ENCODE measurements around the gene CDC42. TPM values are rescaled to one million over a fixed set of nuclear protein-coding genes. Genes with fewer than 3 reads are reported as not detected.

Gene CDC42
- total and polyA plus RNA-seq, 2 of the 13 experiments (the other 11 are each of a cell fraction or from before 2014, with no cell fraction given): 138 to 237 TPM

- TF ChIP-seq ZNF891 (CRISPR knock-in tag; IDR thresholded peaks at IDR 0.05): 0 out of 2 replicates have a peak, but pooled peaks have one; percentile 31
- no peak for TF ChIP-seq ZNF841 (CRISPR knock-in tag; IDR thresholded peaks at IDR 0.05; ENCODE audit: borderline replicate concordance)
- TF ChIP-seq ZMYM2 (CRISPR knock-in tag; IDR thresholded peaks at IDR 0.05): no peak
- TF ChIP-seq ZNF619 (CRISPR knock-in tag; IDR thresholded peaks at IDR 0.05): no peak
- TF ChIP-seq, protein P1, sequence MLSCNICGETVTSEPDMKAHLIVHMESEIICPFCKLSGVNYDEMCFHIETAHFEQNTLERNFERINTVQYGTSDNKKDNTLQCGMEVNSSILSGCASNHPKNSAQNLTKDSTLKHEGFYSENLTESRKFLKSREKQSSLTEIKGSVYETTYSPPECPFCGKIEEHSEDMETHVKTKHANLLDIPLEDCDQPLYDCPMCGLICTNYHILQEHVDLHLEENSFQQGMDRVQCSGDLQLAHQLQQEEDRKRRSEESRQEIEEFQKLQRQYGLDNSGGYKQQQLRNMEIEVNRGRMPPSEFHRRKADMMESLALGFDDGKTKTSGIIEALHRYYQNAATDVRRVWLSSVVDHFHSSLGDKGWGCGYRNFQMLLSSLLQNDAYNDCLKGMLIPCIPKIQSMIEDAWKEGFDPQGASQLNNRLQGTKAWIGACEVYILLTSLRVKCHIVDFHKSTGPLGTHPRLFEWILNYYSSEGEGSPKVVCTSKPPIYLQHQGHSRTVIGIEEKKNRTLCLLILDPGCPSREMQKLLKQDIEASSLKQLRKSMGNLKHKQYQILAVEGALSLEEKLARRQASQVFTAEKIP (CRISPR knock-in tag; IDR thresholded peaks at IDR 0.05; ENCODE audit: borderline replicate concordance): no peak
- peak; percentile 69 for TF ChIP-seq FOSL2 (CRISPR knock-in tag; IDR thresholded peaks at IDR 0.05)
- no peak for TF ChIP-seq ZNF3 (CRISPR knock-in tag; IDR thresholded peaks at IDR 0.05)
- TF ChIP-seq ZSCAN12 (CRISPR knock-in tag; IDR thresholded peaks at IDR 0.05): no peak
- TF ChIP-seq CSRNP2 (CRISPR knock-in tag; conservative IDR thresholded peaks at IDR 0.05; ENCODE audit: low read depth): no peak
- no peak for TF ChIP-seq NFATC3 (CRISPR knock-in tag; IDR thresholded peaks at IDR 0.05)
- peak; percentile 81 for TF ChIP-seq MXD1 (CRISPR knock-in tag; IDR thresholded peaks at IDR 0.05)
- no peak for TF ChIP-seq NFE2L2 (IDR thresholded peaks at IDR 0.05; ENCODE audit: low read length)
- TF ChIP-seq AGO1 (IDR thresholded peaks at IDR 0.05; ENCODE audit: low read depth, low read length, poor library complexity, severe bottlenecking): peak; percentile 44
- TF ChIP-seq ATF1 (CRISPR knock-in tag; IDR thresholded peaks at IDR 0.05): peak; percentile 94
- peak; percentile 31; the same call in 1 of the 2 replicates for TF ChIP-seq BCL6 (CRISPR knock-in tag; IDR thresholded peaks at IDR 0.05)
- no peak for TF ChIP-seq GPBP1L1 (CRISPR knock-in tag; IDR thresholded peaks at IDR 0.05)
- no peak for TF ChIP-seq HMGA1 (CRISPR knock-in tag; conservative IDR thresholded peaks at IDR 0.05)
- peak; percentile 57; the same call in 1 of the 2 replicates for TF ChIP-seq GATA4 (IDR thresholded peaks at IDR 0.05; ENCODE audit: borderline replicate concordance, low read depth)
- no peak for TF ChIP-seq SKI (IDR thresholded peaks at IDR 0.05; ENCODE audit: partially characterized antibody)
- no peak for TF ChIP-seq ZNF766 (CRISPR knock-in tag; IDR thresholded peaks at IDR 0.05; ENCODE audit: borderline replicate concordance)
Observed at GRCh38 chr1:22052115-22053016, at the start of gene CDC42 (continued).

All from HepG2 (cell line).